ENCODE data around the gene PIK3CD. TPM values are rescaled to one million over a fixed set of nuclear protein-coding genes. Genes with fewer than 3 reads are reported as not detected.

PIK3CD gene
- total and polyA plus RNA-seq, 2 of the 4 experiments (the other 2 are of a cell fraction), result 5.0 to 12.1 TPM

- no peak for TF ChIP-seq MXI1 (IDR thresholded peaks at IDR 0.05; ENCODE audit: borderline replicate concordance, low read depth, low read length)
- no peak for TF ChIP-seq ELK1 (IDR thresholded peaks at IDR 0.05; ENCODE audit: borderline replicate concordance, low read depth, low read length)
- no peak for TF ChIP-seq SMC3 (IDR thresholded peaks at IDR 0.05; ENCODE audit: low read depth, low read length)
- TF ChIP-seq FOS (IDR thresholded peaks at IDR 0.05; ENCODE audit: low read depth, low read length), result no peak
Measured at GRCh38 chr1:9602794-9603167, 48.8 kb upstream of the PIK3CD start (continued).

GRCh38 chr1:9603307-9603706 is 48.2 kb upstream of the PIK3CD start:
- no TSS peak for BruUV-seq (replicated peaks)
- TF ChIP-seq MXI1 (IDR thresholded peaks at IDR 0.05; ENCODE audit: borderline replicate concordance, low read depth, low read length), result no peak
- no peak for TF ChIP-seq USF2 (IDR thresholded peaks at IDR 0.05; ENCODE audit: low read depth, low read length)
- TF ChIP-seq MAZ (IDR thresholded peaks at IDR 0.05; ENCODE audit: borderline replicate concordance, low read depth, low read length), result no peak
- TF ChIP-seq SMC3 (IDR thresholded peaks at IDR 0.05; ENCODE audit: low read depth, low read length), result no peak
- TF ChIP-seq BHLHE40 (IDR thresholded peaks at IDR 0.05; ENCODE audit: low read depth, low read length), result no peak
- TF ChIP-seq POLR2A (IDR thresholded peaks at IDR 0.05; ENCODE audit: low read depth, low read length), result no peak
- TF ChIP-seq FOS (IDR thresholded peaks at IDR 0.05; ENCODE audit: low read depth, low read length), result no peak
- TF ChIP-seq RCOR1 (IDR thresholded peaks at IDR 0.05; ENCODE audit: insufficient replicate concordance, low read length), result no peak
- no peak for TF ChIP-seq RFX5 (IDR thresholded peaks at IDR 0.05; ENCODE audit: low read depth, low read length)
- no peak for TF ChIP-seq NFE2L2 (IDR thresholded peaks at IDR 0.05; ENCODE audit: low read depth, low read length)
- TF ChIP-seq CHD1 (IDR thresholded peaks at IDR 0.05; ENCODE audit: low read depth, low read length), result no peak
- no peak for TF ChIP-seq MAFK (IDR thresholded peaks at IDR 0.05; ENCODE audit: low read depth, low read length)
- no peak for TF ChIP-seq ELK1 (IDR thresholded peaks at IDR 0.05; ENCODE audit: borderline replicate concordance, low read depth, low read length)
- TF ChIP-seq CEBPB (IDR thresholded peaks at IDR 0.05; ENCODE audit: low read depth, low read length), result no peak
- TF ChIP-seq RAD21 (IDR thresholded peaks at IDR 0.05; ENCODE audit: low read length), result no peak

More at GRCh38 chr1:9603307-9603706, 48.2 kb upstream of the PIK3CD start:
- Histone ChIP-seq H3K4me2 (ENCODE audit: low read depth, low read length) (no peak overlapping the region), H3K56ac (ENCODE audit: extremely low read depth, insufficient read depth, low read length) (no peak overlapping the region), H2BK15ac (ENCODE audit: low read depth, low read length) (no peak overlapping the region), H4K5ac (ENCODE audit: low read depth, low read length) (no peak overlapping the region), H2AK9ac (replicated peaks; ENCODE audit: low read depth, low read length, poor library complexity) (no peak overlapping the region), H4K20me1 (ENCODE audit: insufficient read depth, low read length) (no peaks in the 10 kb centered on the region; the same call in 1 of the 2 replicates), H2AK5ac (ENCODE audit: low read depth, low read length) (no peak overlapping the region), H3K23ac (ENCODE audit: low read depth, low read length) (no peak overlapping the region), H3K4ac (ENCODE audit: low read depth, low read length) (no peak overlapping the region), H3K9me1 (ENCODE audit: insufficient read depth, low read length) (no peaks in the 10 kb centered on the region), H3K27ac (ENCODE audit: insufficient read depth, low read length) (no peak overlapping the region), H3K4me1 (ENCODE audit: control insufficient read depth, insufficient read depth, low read length) (no peaks in the 10 kb centered on the region; the same call in 1 of the 2 replicates), H2BK5ac (ENCODE audit: low read depth, low read length, poor library complexity, severe bottlenecking) (no peak overlapping the region), H2AFZ (replicated peaks; ENCODE audit: low read length, poor library complexity) (no peak overlapping the region), H3K27me3 (ENCODE audit: control insufficient read depth, insufficient read depth, low read length) (no peaks in the 10 kb centered on the region), H3K18ac (ENCODE audit: low read depth, low read length) (no peak overlapping the region), H3K79me1 (ENCODE audit: low read depth in 1 of 2, low read length in 2 of 2) (no peaks in the 10 kb centered on the region), H3K4me3 (ENCODE audit: insufficient read depth, low read depth, low read length) (no peak overlapping the region), H2BK120ac (ENCODE audit: low read depth, low read length) (no peak overlapping the region), H4K91ac (ENCODE audit: insufficient read depth, low read depth, low read length) (no peak overlapping the region), H3K36me3 (ENCODE audit: control insufficient read depth, insufficient read depth, low read length) (peaks cover 21% of the 10 kb centered on the region; the same call in 1 of the 2 replicates), H3K14ac (replicated peaks; ENCODE audit: low read depth, low read length) (no peak overlapping the region), H4K8ac (ENCODE audit: low read depth in 2 of 2, low read length in 2 of 2) (no peak overlapping the region), H3K9ac (ENCODE audit: low read depth, low read length) (no peak overlapping the region), H2BK20ac (ENCODE audit: low read depth, low read length) (no peak overlapping the region), H3K9me3 (ENCODE audit: control insufficient read depth, insufficient read depth, low read length) (no peaks in the 10 kb centered on the region)
- no peak for DNase-seq
- POLR2A ChIA-PET (ENCODE audit: unreplicated experiment), result no interaction called here
- 96% methylated on average over 8 of the region's 14 CpGs; no CpG with 5 or more reads in 1 of the 2 experiments for WGBS, 2 experiments (ENCODE audit: extremely low coverage in 2 of 2, insufficient read length in 1 of 2)
- dilution Hi-C loops (cut with HindIII; ENCODE audit: low sequenced_read_pairs, unreplicated experiment) (no loop called here), in situ Hi-C loops (cut with MboI; ENCODE audit: low sequenced_read_pairs) (no loop called here), intact Hi-C loops (cut with micrococcal nuclease) (no loop called here)
- no peak for ATAC-seq (ENCODE audit: low read depth)
- CTCF ChIA-PET, result no interaction called here

Measured in IMR-90 (cell line).